ENCODE data around the gene SEC14L5. TPM values are rescaled to one million over a fixed set of nuclear protein-coding genes. Genes with fewer than 3 reads are reported as not detected.

Gene SEC14L5
- total RNA-seq, 1 donor: under 0.01 TPM

DNA sequence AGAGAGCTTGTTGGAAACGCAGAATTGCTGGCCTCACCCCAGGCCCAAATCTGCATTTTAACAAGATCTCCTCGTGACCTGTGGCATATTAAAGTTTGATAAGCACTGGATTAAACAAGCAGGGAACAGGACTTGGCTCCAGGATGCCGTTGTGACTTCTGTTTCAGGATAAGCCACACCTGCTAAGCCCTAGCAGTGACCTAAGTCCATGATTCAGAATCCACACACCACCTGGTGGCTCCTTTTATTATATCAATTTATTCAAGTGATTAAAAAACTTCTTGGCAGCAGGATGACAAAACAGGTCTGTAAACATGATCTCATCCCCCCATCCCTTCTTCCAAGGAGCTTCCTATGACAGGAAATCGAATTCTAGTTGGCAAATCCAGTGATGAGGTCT lies 66.5 kb downstream of the SEC14L5 start:
- no peak overlapping the region for H3K4me3 ChIP-seq (ENCODE audit: insufficient read depth, low read length)
- H3K4me1 ChIP-seq (ENCODE audit: insufficient read depth, low read length): no peaks in the 10 kb centered on the region
- H4K20me1 ChIP-seq (ENCODE audit: insufficient read depth, low read length): no peaks in the 10 kb centered on the region
- H3K79me2 ChIP-seq (ENCODE audit: insufficient read depth, low read length): no peaks in the 10 kb centered on the region
- H3K27ac ChIP-seq (ENCODE audit: low read depth, low read length): no peak overlapping the region
- no peaks in the 10 kb centered on the region for H3K27me3 ChIP-seq (ENCODE audit: insufficient read depth, low read length)
- H3K36me3 ChIP-seq (ENCODE audit: insufficient read depth, low read length): no peaks in the 10 kb centered on the region
- no peaks in the 10 kb centered on the region for H3K9me3 ChIP-seq (ENCODE audit: low read depth, low read length)
- DNase-seq (ENCODE audit: insufficient read length, low spot score, missing footprints): peak; percentile 90
- no peak overlapping the region for H2AFZ ChIP-seq (ENCODE audit: low read length)
- no peak overlapping the region for H3K4me2 ChIP-seq (ENCODE audit: insufficient read depth, low read length)
- no peak for TF ChIP-seq CTCF (IDR thresholded peaks at IDR 0.05; ENCODE audit: extremely low read depth, low read depth, low read length)

- Histone ChIP-seq H3K79me2 (ENCODE audit: insufficient read depth, low read length) (no peaks in the 10 kb centered on the region), H4K20me1 (ENCODE audit: insufficient read depth, low read length) (no peaks in the 10 kb centered on the region), H3K36me3 (ENCODE audit: insufficient read depth, low read length) (no peaks in the 10 kb centered on the region), H2AFZ (ENCODE audit: low read length) (no peak overlapping the region), H3K27ac (ENCODE audit: low read depth, low read length) (no peak overlapping the region), H3K27me3 (ENCODE audit: insufficient read depth, low read length) (no peaks in the 10 kb centered on the region), H3K4me2 (ENCODE audit: insufficient read depth, low read length) (no peak overlapping the region), H3K4me1 (ENCODE audit: insufficient read depth, low read length) (no peaks in the 10 kb centered on the region), H3K9me3 (ENCODE audit: low read depth, low read length) (no peaks in the 10 kb centered on the region), H3K4me3 (ENCODE audit: insufficient read depth, low read length) (no peak overlapping the region)
- peak; percentile 10 for TF ChIP-seq CTCF (IDR thresholded peaks at IDR 0.05; ENCODE audit: extremely low read depth, low read depth, low read length)
- DNase-seq (ENCODE audit: insufficient read length, low spot score, missing footprints): peak; percentile 51
These were observed 67.1 kb downstream of the SEC14L5 start for GRCh38 chr16:5025171-5025632.

DNA sequence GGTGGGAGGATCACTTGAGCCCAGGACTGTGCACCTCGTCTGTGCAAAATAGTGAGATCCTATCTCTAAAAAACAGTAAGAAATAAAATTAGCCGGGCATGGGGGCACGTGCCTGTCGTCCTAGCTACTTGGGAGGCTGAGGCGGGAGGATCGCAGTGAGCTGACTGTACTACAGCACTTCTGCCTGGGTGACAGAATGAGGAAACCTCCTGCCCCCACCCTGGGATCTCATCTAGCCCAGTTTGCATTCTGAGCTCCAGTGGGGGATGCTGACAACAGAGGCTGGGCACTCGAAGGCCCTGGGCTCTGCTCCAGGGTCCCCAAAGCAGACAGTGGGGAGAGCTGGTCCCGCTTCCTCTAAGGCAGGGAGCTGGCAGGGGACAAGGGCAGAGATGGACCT lies 68.5 kb downstream of the SEC14L5 start:
- Histone ChIP-seq H3K27ac (ENCODE audit: low read depth, low read length) (no peak overlapping the region), H3K79me2 (ENCODE audit: insufficient read depth, low read length) (no peaks in the 10 kb centered on the region), H3K4me3 (ENCODE audit: insufficient read depth, low read length) (no peak overlapping the region), H3K9me3 (ENCODE audit: low read depth, low read length) (no peaks in the 10 kb centered on the region), H2AFZ (ENCODE audit: low read length) (no peak overlapping the region), H3K4me1 (ENCODE audit: insufficient read depth, low read length) (no peaks in the 10 kb centered on the region), H3K27me3 (ENCODE audit: insufficient read depth, low read length) (no peaks in the 10 kb centered on the region), H3K4me2 (ENCODE audit: insufficient read depth, low read length) (no peak overlapping the region), H4K20me1 (ENCODE audit: insufficient read depth, low read length) (no peaks in the 10 kb centered on the region), H3K36me3 (ENCODE audit: insufficient read depth, low read length) (no peaks in the 10 kb centered on the region)
- TF ChIP-seq CTCF (IDR thresholded peaks at IDR 0.05; ENCODE audit: extremely low read depth, low read depth, low read length): no peak
- DNase-seq (ENCODE audit: insufficient read length, low spot score, missing footprints): peak; percentile 49

GRCh38 chr16:5027086-5027485 lies 69.0 kb downstream of the SEC14L5 start:
- H3K4me3 ChIP-seq (ENCODE audit: insufficient read depth, low read length): no peak overlapping the region
- H3K9me3 ChIP-seq (ENCODE audit: low read depth, low read length): no peaks in the 10 kb centered on the region
- no peak overlapping the region for H2AFZ ChIP-seq (ENCODE audit: low read length)
- TF ChIP-seq CTCF (IDR thresholded peaks at IDR 0.05; ENCODE audit: extremely low read depth, low read depth, low read length): no peak
- no peak overlapping the region for H3K27ac ChIP-seq (ENCODE audit: low read depth, low read length)
- H3K4me2 ChIP-seq (ENCODE audit: insufficient read depth, low read length): no peak overlapping the region
- no peaks in the 10 kb centered on the region for H3K36me3 ChIP-seq (ENCODE audit: insufficient read depth, low read length)
- no peaks in the 10 kb centered on the region for H4K20me1 ChIP-seq (ENCODE audit: insufficient read depth, low read length)
- peak; percentile 45 for DNase-seq (ENCODE audit: insufficient read length, low spot score, missing footprints)
- H3K4me1 ChIP-seq (ENCODE audit: insufficient read depth, low read length): no peaks in the 10 kb centered on the region
- H3K27me3 ChIP-seq (ENCODE audit: insufficient read depth, low read length): no peaks in the 10 kb centered on the region
- no peaks in the 10 kb centered on the region for H3K79me2 ChIP-seq (ENCODE audit: insufficient read depth, low read length)

Measured in osteoblast (primary cell).